Esophagus squamous epithelium (tissue), 4 donors: ENCODE data around the gene DDAH2.

Experiments
- CTCF ChIP-seq, 6 experiments: fragments of 450-650 bp in 4 of 6; fragments of 200-600 bp in 2 of 6; sonication (generic) in 2 of 6; IDR thresholded peaks; one replicate each; pipeline ENCODE4 v1.5.1; 2016 to 2019; ENCODE audit warnings: antibody characterized with exemption in 6 of 6, mild to moderate bottlenecking in 4 of 6, moderate library complexity in 4 of 6
- POLR2A ChIP-seq, 4 donors: fragments of 450-650 bp; IDR thresholded peaks; one replicate each; pipeline ENCODE4 v1.6.1; 2017; ENCODE audit warnings: antibody characterized with exemption in 4 of 4, mild to moderate bottlenecking in 4 of 4, moderate library complexity in 3 of 4

- TF ChIP-seq CTCF (IDR thresholded peaks at IDR 0.05) (no peak), POLR2A (IDR thresholded peaks at IDR 0.05) (no peak)
Observed at GRCh38 chr6:31752739-31753319, 23.7 kb upstream of the DDAH2 start.
